Heart left ventricle (tissue), 13 donors: ENCODE results near the gene C3orf80.
"Not testable (repeated sequence)": the region's sequence is repeated elsewhere in the genome, so short reads cannot be mapped to it uniquely, and the experiment has no call there.

ENCODE experiments used
- CTCF ChIP-seq, 12 donors: fragments of 200-600 bp; sonication (generic) in 4 of 12; IDR thresholded peaks; one replicate each; pipeline versions ENCODE4 v1.5.0 to v1.8.0; 2018 to 2022; ENCODE audit warnings: antibody characterized with exemption in 12 of 12, mild to moderate bottlenecking in 5 of 12
- POLR2A ChIP-seq, 2 donors: fragments of 450-650 bp; IDR thresholded peaks; one replicate each; pipeline ENCODE4 v1.6.1; 2017; ENCODE audit warnings: antibody characterized with exemption in 2 of 2, mild to moderate bottlenecking in 2 of 2, moderate library complexity in 2 of 2
- donor health status: ischemic (EF 13 %, LVEDD 7.1; RV severe dilation, severe dysfunction).
- donor health status: DM: no; HTN: yes; CAD: no.
- donor health status: DM: no; HTN: no; CAD: no.
- donor health status: ischemic (EF 25% LVEDD 6.9; RV normal size, moderate dysfunction).
- donor health status: ischemic (EF 25% LVEDD 5.7; RV mildly dilated, moderate dysfunction).
- donor health status: ischemic (EF 35%, LVEDD 5.7; RV mildly dilated, moderate dysfunction).
- donor health status: nonischemic (EF 11% LVEDD 7.7; RV severe dilation, severe dysfunction).
- donor health status: DM: yes; HTN: yes; CAD: no.
- donor health status: PGD.
- donor health status: ischemic (EF 29% LVEDD 5.4; RV normal size, mild dysfunction).
- donor health status: nonischemic (EF 23%, LVEDD 6.1; RV moderate dilation, normal function).

- TF ChIP-seq CTCF, POLR2A (IDR thresholded peaks at IDR 0.05): not testable (repeated sequence)
Measured at GRCh38 chr3:160204396-160205011, 20.7 kb upstream of the C3orf80 start.
